Left kidney (tissue), 8 donors: ENCODE data around the gene INTS13. TPM values are rescaled to one million over a fixed set of nuclear protein-coding genes. Genes with fewer than 3 reads are reported as not detected.

Experiments used
- DNase-seq: peaks from one replicate; pipeline ENCODE4 v3.0.0-alpha.2; 2013
- long read RNA-seq, 8 donors: transcript quantifications; one replicate each; lab custom pipeline, GENCODE V29; 2026
- polyA plus RNA-seq: library from polyadenylated mRNA; unstranded; fragments of 120-200 nt; gene quantifications from one replicate; pipeline ENCODE4 v1.2.1, GENCODE V29; 2013; ENCODE audit not compliant: insufficient read length

The INTS13 gene
- polyA plus RNA-seq = 40.2 TPM
- long read RNA-seq, donor 1, partial matches to known transcripts = 5 of 5 reads
- long read RNA-seq, donor 1, other reads (novel, unspliced or antisense) = 0 of 5 reads
- long read RNA-seq, donor 2, partial matches to known transcripts = 0 of 2 reads
- long read RNA-seq, donor 2, other reads (novel, unspliced or antisense) = 0 of 2 reads
- long read RNA-seq, donor 3, partial matches to known transcripts = 0 of 1 reads
- long read RNA-seq, donor 3, other reads (novel, unspliced or antisense) = 0 of 1 reads
- long read RNA-seq, donor 4 = 0 reads
- long read RNA-seq, donor 5, partial matches to known transcripts = 0 of 2 reads
- long read RNA-seq, donor 5, other reads (novel, unspliced or antisense) = 0 of 2 reads
- long read RNA-seq, donor 6, partial matches to known transcripts = 70 of 77 reads
- long read RNA-seq, donor 6, other reads (novel, unspliced or antisense) = 6 of 77 reads
- long read RNA-seq, donor 7, partial matches to known transcripts = 0 of 3 reads
- long read RNA-seq, donor 7, other reads (novel, unspliced or antisense) = 0 of 3 reads
- long read RNA-seq, donor 8 = 0 reads

- DNase-seq = peak; percentile 100
Observed at GRCh38 chr12:26937863-26938700, at the start of gene INTS13, which contains the start of gene FGFR1OP2. Gene INTS13 (minus strand): TSS chr12:26937981. CDS start chr12:26936803, 1,178 bp downstream. Gene FGFR1OP2 (plus strand): TSS chr12:26938470. CDS start chr12:26954159, 15,689 bp downstream.

GRCh38 chr12:26982866-26983265 is 45.1 kb upstream of the INTS13 start:
- no peak for DNase-seq

- DNase-seq = no peak
Observed at GRCh38 chr12:26979733-26980132, 42.0 kb upstream of the INTS13 start.

- no peak for DNase-seq
Observed at GRCh38 chr12:26978801-26979200, 41.0 kb upstream of the INTS13 start.

GRCh38 chr12:26976687-26977086 is 38.9 kb upstream of the INTS13 start:
- no peak for DNase-seq

GRCh38 chr12:26971963-26972362 is 34.2 kb upstream of the INTS13 start:
- no peak for DNase-seq

GRCh38 chr12:26970136-26970535 is 32.4 kb upstream of the INTS13 start:
- no peak for DNase-seq

GRCh38 chr12:26966842-26967241 is 29.1 kb upstream of the INTS13 start:
- no peak for DNase-seq

- no peak for DNase-seq
Observed at GRCh38 chr12:26963413-26963812, 25.6 kb upstream of the INTS13 start.

GRCh38 chr12:26961803-26962202 is 24.0 kb upstream of the INTS13 start:
- no peak for DNase-seq

GRCh38 chr12:26961391-26961790 is 23.6 kb upstream of the INTS13 start:
- peak; percentile 26 for DNase-seq

GRCh38 chr12:26954027-26954426 is 16.2 kb upstream of the INTS13 start:
- DNase-seq = no peak

GRCh38 chr12:26953447-26953846 is 15.7 kb upstream of the INTS13 start:
- DNase-seq = no peak

GRCh38 chr12:26948309-26948708 is 10.5 kb upstream of the INTS13 start:
- no peak for DNase-seq

- DNase-seq = no peak
Observed at GRCh38 chr12:26941215-26941594, 3.4 kb upstream of the INTS13 start.

GRCh38 chr12:26940516-26941214 is 2.9 kb upstream of the INTS13 start:
- no peak for DNase-seq

GRCh38 chr12:26939953-26940352 is 2.2 kb upstream of the INTS13 start:
- DNase-seq = no peak

- peak; percentile 20 for DNase-seq
Observed at GRCh38 chr12:26939192-26939832, 1.5 kb upstream of the INTS13 start.

GRCh38 chr12:26938701-26939062 is 901 bp upstream of the INTS13 start:
- DNase-seq = no peak

GRCh38 chr12:26937443-26937862 is 328 bp downstream of the INTS13 start:
- DNase-seq = no peak
